GM19328 (cell line): Measurements from ENCODE around the gene UBR7.

Experiments
- ATAC-seq: cut with Tn5 transposase; IDR thresholded peaks from one replicate; pipeline ENCODE4 v1.9.1; 2021; ENCODE audit warnings: mild to moderate bottlenecking, moderate library complexity; ENCODE audit not compliant: unreplicated experiment

UBR7 gene

GRCh38 chr14:93249128-93249831 lies 42.2 kb downstream of the UBR7 start:
- ATAC-seq, result no peak

GRCh38 chr14:93262446-93262845 lies 55.4 kb downstream of the UBR7 start:
- no peak for ATAC-seq

- no peak for ATAC-seq
Observed at GRCh38 chr14:93263416-93263815, 56.4 kb downstream of the UBR7 start.

GRCh38 chr14:93266127-93266526 lies 59.1 kb downstream of the UBR7 start:
- no peak for ATAC-seq

GRCh38 chr14:93267149-93267711 lies 60.2 kb downstream of the UBR7 start:
- no peak for ATAC-seq

- no peak for ATAC-seq
Observed at GRCh38 chr14:93268406-93268805, 61.4 kb downstream of the UBR7 start.

GRCh38 chr14:93269341-93270068 lies 62.4 kb downstream of the UBR7 start:
- no peak for ATAC-seq

- ATAC-seq, result no peak
Observed at GRCh38 chr14:93271111-93271510, 64.1 kb downstream of the UBR7 start.

GRCh38 chr14:93274055-93274806 lies 67.2 kb downstream of the UBR7 start:
- no peak for ATAC-seq

- no peak for ATAC-seq
Observed at GRCh38 chr14:93276031-93276716, 69.1 kb downstream of the UBR7 start.
